ENCODE results near the gene PIGZ. TPM values are rescaled to one million over a fixed set of nuclear protein-coding genes. Genes with fewer than 3 reads are reported as not detected.

Gene PIGZ
- total RNA-seq, 2 donors from 2014 or later, result 0.78 to 0.82 TPM

DNA sequence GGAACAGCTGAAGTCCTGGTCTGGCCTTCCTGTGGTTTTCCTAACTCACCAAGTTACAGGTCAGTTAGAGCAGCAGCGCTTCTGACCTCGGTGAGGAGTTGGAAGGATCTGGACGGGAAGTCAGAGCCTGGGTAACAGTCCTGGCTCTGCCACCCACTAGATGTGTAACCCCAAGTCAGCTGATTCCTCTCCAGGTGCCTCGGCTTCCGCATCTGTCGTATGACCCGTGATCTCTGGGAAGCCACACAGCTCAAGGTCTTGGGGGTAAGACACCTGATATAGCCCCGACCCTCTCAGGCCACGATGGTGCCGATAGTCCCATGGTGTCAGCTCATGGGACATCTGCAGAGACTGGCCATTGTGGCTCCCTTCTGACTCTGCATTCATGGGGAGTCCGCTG lies 8.3 kb upstream of the PIGZ start:
- ATAC-seq (replicated peaks), result no peak
- Mint-ChIP-seq H3K27me3 (peaks cover 11% of the 10 kb centered on the region), H3K36me3 (ENCODE audit: low read depth) (no peaks in the 10 kb centered on the region), H3K27ac (no peak overlapping the region), H3K9me3 (no peaks in the 10 kb centered on the region), H3K4me1 (no peaks in the 10 kb centered on the region), H3K4me3 (no peak overlapping the region)

DNA sequence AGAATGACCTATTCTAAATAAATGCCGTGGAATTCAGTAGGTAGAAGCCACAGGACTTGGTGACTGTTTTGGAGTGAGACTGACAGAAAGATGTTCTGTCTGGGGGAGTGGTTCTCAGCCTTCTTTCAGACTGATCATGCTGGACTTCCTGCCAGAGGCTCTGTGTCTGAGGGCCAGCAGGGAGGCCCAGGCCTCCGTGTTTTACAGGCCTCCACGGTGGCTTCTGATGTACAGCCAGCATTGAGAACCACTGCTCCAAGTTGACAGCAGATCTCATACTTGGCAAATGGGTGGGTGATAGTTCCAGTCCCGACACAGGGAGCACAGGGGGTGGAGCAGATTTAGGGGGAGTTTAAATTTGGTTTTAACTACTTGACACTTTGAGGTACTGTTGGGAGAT lies 6.7 kb upstream of the PIGZ start:
- Mint-ChIP-seq H3K9me3 (no peaks in the 10 kb centered on the region), H3K4me1 (no peaks in the 10 kb centered on the region), H3K4me3 (no peak overlapping the region), H3K27me3 (peaks cover 11% of the 10 kb centered on the region), H3K36me3 (ENCODE audit: low read depth) (no peaks in the 10 kb centered on the region), H3K27ac (no peak overlapping the region)
- no peak for ATAC-seq (replicated peaks)

DNA sequence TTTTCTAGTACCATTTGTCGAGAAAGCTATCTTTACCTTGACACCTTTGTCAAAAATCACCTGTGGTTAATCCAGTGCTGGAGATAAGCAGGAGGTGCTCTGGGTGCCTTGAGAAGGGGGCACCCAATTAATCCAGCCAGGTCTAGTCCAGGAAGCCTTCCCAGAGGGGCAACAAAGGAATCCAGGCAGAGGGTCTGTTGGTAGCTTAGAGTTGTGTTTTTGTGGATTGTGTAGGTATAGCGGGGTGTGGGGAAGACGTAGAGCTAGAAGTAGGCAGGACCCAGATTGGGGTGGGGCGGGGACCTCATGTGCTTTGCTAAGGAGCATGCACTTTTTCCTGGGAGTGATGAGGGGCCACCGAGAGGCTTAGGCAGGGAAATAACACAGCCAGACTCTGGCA lies 6.0 kb upstream of the PIGZ start:
- no peaks in the 10 kb centered on the region for H3K36me3 Mint-ChIP-seq (ENCODE audit: low read depth)
- no peaks in the 10 kb centered on the region for H3K9me3 Mint-ChIP-seq
- H3K27me3 Mint-ChIP-seq, result peaks cover 11% of the 10 kb centered on the region
- no peak overlapping the region for H3K27ac Mint-ChIP-seq
- ATAC-seq (replicated peaks), result no peak
- H3K4me1 Mint-ChIP-seq, result no peaks in the 10 kb centered on the region
- H3K4me3 Mint-ChIP-seq, result no peak overlapping the region

DNA sequence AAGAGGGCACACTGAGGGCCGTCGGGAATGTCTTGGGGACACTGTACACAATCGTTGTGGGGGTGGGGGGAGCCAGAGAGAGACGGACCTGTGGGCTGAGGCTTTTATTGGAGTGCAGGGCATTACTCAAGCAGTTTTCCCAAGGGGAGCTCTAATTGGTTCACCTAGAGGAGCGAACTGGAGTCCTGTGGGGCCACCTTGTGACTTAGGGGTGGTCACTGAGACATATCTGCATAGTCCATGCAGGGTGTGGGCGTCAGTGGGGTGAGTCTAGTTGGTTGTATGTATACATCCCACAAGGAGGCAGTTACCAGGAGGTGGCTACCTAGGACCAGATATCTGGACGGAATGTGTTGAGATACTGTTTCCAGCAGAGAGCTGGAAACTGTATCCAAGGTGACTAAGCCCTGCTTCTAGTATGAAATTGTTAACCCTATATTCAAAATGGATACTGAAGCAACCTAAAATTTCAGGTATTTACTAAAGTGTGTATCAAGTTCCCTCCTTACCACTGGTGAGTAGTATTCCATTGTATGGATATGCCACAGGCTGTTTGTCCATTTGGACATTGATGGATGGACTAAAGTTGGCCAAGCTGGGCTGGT lies 2.6 kb upstream of the PIGZ start:
- Mint-ChIP-seq H3K36me3 (ENCODE audit: low read depth) (no peaks in the 10 kb centered on the region), H3K4me3 (peak overlapping the region; percentile 75), H3K4me1 (no peaks in the 10 kb centered on the region), H3K27me3 (peaks cover 11% of the 10 kb centered on the region), H3K27ac (no peak overlapping the region), H3K9me3 (no peaks in the 10 kb centered on the region)
- ATAC-seq (replicated peaks), result no peak

DNA sequence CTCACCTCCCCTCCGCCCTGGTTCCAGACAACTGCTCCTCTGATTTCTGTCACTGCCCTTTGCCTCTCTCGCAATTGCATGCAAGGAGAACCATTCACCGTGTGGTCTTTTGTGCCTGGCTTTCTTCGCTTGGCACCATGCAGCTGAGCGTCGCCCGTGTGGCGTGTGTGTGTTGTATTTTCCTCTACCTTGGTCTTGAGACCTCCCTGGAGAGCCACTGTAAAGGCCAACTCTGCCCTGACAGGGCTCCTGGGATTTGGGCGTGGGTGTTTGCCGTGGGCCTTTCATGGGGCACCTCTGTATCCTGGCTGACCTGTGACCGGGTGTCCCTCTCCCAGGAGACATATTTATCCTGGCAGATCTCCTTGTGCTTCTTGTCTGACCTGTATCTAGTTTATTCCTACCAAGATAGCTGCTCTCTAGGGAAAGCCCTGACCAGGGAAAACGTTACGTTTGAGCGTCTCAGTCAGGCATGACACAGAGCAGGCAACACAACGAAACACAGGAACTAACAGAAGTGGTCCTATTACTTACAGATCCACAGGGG lies 2.0 kb upstream of the PIGZ start:
- peaks cover 11% of the 10 kb centered on the region for H3K27me3 Mint-ChIP-seq
- no peak for ATAC-seq (replicated peaks)
- peak overlapping the region; percentile 49 for H3K27ac Mint-ChIP-seq
- H3K4me1 Mint-ChIP-seq, result no peaks in the 10 kb centered on the region
- H3K4me3 Mint-ChIP-seq, result peak overlapping the region; percentile 75
- H3K36me3 Mint-ChIP-seq (ENCODE audit: low read depth), result no peaks in the 10 kb centered on the region
- H3K9me3 Mint-ChIP-seq, result no peaks in the 10 kb centered on the region

DNA sequence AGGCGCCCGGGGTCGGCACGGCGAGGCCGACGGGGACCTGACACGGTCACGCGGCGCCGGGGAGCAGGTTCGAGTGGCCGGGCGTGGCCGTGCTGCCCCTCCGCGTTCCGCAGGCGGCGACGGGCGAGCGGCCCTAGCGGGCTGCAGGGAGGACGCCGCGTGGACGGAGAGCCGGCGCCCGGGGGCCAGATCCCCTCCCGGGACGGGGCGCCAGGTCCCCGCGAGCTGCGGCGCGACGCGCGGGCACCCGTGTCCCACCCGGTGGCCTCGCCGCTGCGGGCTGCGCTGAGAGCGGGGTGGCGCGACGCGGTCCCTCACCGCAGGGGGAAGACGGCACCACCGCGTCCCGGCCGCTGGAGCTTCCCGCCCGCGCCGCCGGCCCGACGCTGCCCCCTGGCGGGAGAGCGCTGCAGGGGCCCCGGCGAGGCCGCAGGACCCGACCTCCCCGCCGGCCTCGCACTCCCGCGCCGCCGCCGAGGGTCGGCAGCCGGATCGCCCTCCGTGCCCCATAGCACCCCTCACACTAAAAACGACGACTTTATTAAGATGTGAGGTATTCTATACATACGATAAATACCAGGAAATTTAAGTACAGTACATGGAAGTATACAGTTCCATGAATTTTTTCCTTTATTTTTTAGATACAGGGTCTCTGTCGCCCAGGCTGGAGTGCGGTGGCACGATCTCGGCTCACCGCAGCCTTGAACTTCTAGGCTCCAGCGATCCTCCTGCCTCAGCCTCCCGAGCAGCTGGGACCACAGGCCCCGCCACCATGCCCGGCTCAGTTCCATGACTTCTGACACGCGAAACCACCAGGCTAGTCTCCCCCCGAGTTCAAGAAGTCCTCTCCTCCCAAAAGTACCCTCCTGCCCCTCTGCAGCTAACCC lies 1.3 kb upstream of the PIGZ start:
- Mint-ChIP-seq H3K36me3 (ENCODE audit: low read depth) (no peaks in the 10 kb centered on the region), H3K4me1 (no peaks in the 10 kb centered on the region), H3K27ac (peak overlapping the region; percentile 49), H3K4me3 (peak overlapping the region; percentile 75), H3K9me3 (no peaks in the 10 kb centered on the region), H3K27me3 (peaks cover 11% of the 10 kb centered on the region)
- ATAC-seq (replicated peaks), result peak; percentile 80

DNA sequence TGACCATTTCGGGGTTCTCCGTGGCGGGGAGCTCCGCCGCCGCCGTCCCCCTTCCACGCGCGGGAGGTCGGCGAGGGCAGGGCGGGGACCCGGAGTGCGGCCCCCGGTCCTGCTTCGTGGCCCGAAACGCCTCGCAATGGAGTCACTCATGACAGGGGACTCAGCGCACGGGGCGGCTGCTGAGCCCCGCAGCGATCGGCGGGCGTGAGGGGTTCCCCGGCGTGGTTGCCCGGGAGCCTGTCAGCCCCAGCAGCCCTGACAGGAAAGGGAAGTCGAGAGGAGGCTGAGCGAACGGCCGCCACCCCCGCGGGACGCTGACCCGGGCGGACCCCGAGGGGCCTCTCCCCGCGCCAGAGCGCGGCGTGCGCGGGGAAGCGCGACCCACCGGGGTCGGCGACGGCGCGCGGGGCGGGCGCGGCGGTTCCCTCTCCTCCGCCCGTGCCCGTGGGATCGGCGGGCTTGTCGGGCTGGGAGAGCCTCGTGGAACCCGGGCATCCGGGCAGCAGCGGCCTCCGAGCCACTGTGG lies 564 bp upstream of the PIGZ start:
- H3K4me3 Mint-ChIP-seq, result peak overlapping the region; percentile 37
- H3K9me3 Mint-ChIP-seq, result no peaks in the 10 kb centered on the region
- H3K36me3 Mint-ChIP-seq (ENCODE audit: low read depth), result no peaks in the 10 kb centered on the region
- no peaks in the 10 kb centered on the region for H3K4me1 Mint-ChIP-seq
- no peak overlapping the region for H3K27ac Mint-ChIP-seq
- peaks cover 8% of the 10 kb centered on the region for H3K27me3 Mint-ChIP-seq
- ATAC-seq (replicated peaks), result peak; percentile 64

DNA sequence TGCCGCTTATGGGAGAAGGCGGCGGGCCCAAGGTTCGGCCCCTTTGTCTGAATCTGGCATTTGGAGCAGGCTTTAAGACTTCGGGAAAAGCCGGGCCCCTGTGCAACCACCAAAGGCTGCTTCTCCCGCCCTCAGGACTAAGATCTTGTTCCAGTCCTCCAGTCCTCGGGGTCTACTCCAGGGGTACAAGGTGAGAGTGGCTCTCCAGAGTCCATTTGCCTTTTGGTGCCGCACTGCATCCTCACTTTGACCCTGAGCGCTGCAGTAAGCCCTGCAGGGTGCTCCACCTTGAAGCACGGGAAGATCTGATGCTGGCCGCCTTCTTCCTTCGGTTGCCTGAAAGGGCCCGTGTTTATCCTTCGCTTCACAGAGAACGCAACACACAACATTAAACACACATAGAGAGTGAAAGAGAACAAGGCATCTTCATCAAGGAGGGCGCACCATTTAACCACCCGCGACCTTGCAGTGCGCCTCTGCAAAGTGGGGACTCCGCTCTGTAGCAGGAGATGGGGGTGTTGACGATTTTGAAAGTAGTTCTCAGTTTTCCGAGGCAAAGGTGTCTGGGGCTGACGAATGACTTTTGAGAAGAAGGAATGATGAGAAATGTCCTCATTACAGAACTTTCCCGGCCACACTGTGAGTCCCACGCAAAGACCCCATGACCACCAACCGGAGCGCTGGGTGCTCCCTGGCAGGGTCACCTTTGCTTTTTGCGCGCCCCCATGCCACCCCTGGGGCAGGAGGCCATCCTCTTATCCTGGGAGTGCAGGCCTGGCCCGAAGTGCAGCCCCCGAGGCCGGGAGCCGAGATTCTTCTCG lies 1.0 kb downstream of the PIGZ start:
- H3K36me3 Mint-ChIP-seq (ENCODE audit: low read depth), result no peaks in the 10 kb centered on the region
- peaks cover 8% of the 10 kb centered on the region for H3K27me3 Mint-ChIP-seq
- peak overlapping the region; percentile 58 for H3K4me3 Mint-ChIP-seq
- H3K9me3 Mint-ChIP-seq, result no peaks in the 10 kb centered on the region
- no peak for ATAC-seq (replicated peaks)
- no peak overlapping the region for H3K27ac Mint-ChIP-seq
- H3K4me1 Mint-ChIP-seq, result no peaks in the 10 kb centered on the region

DNA sequence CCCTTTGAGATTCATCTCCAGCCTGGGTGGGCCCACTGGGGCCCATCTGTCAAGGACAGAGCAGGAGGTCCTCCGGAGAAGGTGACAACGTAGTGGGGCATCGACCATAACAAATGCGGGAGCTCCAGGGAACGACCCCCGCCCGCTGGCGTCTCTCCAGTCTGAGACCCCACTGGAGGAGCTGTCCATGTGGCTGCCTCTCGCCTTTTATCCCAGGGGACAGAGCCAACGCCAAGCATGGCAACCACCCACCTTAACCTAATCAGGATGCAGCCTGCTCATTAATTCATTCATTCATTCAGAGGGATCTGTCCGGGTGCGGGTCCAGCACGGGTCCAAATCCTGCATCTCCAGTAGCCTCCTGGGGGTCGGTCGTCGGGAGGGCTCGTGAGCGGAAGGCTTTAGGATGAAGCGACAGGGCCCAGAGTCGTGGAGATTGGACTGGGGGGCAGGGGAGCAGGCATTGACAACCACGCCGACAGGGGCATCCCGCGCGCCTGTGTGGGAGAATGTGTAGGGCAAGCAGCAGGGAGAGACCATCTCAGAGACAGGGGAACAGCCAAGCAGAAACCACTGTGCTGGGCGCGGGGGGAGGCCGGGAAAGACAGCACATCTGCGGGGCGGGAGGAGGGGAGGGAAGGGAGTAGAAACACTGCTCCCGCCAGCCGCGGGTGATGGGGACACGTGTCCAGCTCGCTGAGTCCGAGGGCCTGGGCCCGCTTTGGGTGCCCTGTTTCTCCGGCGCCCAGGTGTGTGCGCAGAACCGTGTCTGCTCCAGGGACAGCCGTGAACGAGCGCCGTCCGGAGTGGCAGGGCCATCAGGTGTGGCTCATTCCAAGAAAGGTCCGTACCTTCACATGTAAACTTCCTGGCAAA lies 1.9 kb downstream of the PIGZ start:
- H3K4me3 Mint-ChIP-seq, result peak overlapping the region; percentile 16

DNA sequence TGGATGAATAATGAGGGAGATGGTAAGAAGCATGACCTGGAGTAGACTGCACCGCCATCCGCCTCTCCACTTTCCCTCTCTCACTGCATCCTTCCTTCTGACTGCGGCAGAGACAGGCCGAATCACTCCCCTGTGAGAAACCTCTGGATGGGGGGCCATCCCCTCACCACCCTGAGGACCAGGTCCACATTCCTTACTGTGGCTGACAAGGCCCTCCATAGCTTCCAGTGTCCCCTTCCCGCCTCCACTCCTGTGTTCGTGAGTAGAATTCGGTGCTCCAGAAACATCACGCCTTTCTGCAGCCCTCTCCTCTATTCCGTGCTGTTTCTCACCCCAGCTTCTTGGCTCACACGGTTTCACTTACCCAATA lies 2.8 kb downstream of the PIGZ start:
- Mint-ChIP-seq H3K4me3 (no peak overlapping the region), H3K4me1 (no peaks in the 10 kb centered on the region), H3K9me3 (no peaks in the 10 kb centered on the region), H3K27me3 (peaks cover 5% of the 10 kb centered on the region), H3K36me3 (ENCODE audit: low read depth) (no peaks in the 10 kb centered on the region), H3K27ac (no peak overlapping the region)
- no peak for ATAC-seq (replicated peaks)

More for the DNA sequence above, 1.9 kb downstream of the PIGZ start:
- no peaks in the 10 kb centered on the region for H3K4me1 Mint-ChIP-seq
- H3K9me3 Mint-ChIP-seq, result no peaks in the 10 kb centered on the region
- peaks cover 8% of the 10 kb centered on the region for H3K27me3 Mint-ChIP-seq
- no peak for ATAC-seq (replicated peaks)
- H3K36me3 Mint-ChIP-seq (ENCODE audit: low read depth), result no peaks in the 10 kb centered on the region
- H3K27ac Mint-ChIP-seq, result no peak overlapping the region

DNA sequence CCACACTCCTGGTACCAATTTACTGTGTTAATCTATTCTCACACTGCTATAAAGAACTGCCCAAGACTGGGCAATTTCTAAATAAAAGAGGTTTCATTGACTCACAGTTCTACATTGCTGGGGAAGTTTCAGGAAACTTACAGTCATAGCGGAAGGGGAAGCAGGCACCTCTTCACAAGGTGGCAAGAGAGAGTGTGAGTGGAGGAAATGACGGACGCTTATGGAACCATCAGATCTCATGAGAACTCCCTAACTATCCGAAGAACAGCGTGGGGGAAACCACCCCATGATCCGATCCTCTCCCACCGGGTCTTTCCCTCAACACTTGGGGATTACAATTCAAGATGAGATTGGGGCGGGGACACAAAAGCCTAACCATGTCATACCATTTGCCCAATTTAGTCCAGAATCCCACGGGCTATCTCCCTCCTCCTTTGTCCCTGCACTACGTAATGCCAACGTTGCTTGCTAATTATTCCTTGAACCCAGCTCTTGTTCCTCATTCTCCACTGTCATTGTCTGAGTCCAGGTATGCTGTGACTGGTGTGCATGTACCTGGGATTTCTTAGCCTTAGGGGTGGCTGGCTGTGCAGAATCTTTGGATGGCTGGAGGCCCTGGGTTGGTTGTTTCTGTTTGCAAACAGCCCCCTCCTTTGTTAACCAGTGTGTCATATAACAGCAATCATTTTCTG lies 3.4 kb downstream of the PIGZ start:
- Mint-ChIP-seq H3K36me3 (ENCODE audit: low read depth) (no peaks in the 10 kb centered on the region), H3K9me3 (no peaks in the 10 kb centered on the region), H3K4me3 (no peak overlapping the region), H3K27me3 (no peaks in the 10 kb centered on the region), H3K4me1 (no peaks in the 10 kb centered on the region), H3K27ac (no peak overlapping the region)
- ATAC-seq (replicated peaks), result no peak

DNA sequence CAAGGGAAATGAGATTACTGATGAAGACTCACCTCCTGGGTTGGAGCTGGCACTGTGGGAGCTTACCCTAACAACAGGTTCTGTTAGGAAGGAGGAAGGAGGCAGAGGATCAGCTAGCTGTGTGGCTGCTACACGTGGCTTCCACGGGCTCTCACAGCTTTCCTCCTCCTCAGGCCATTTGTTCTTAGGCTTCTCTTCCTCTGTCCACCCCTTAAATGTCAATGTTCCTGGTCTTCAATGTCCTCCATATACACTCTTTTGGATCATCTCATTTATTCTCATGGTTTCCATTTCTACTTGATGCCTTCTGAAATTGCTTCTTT lies 5.0 kb downstream of the PIGZ start:
- H3K36me3 Mint-ChIP-seq (ENCODE audit: low read depth), result no peaks in the 10 kb centered on the region
- no peaks in the 10 kb centered on the region for H3K9me3 Mint-ChIP-seq
- no peaks in the 10 kb centered on the region for H3K4me1 Mint-ChIP-seq
- peaks cover 2% of the 10 kb centered on the region for H3K27me3 Mint-ChIP-seq
- H3K4me3 Mint-ChIP-seq, result no peak overlapping the region
- no peak for ATAC-seq (replicated peaks)
- no peak overlapping the region for H3K27ac Mint-ChIP-seq

DNA sequence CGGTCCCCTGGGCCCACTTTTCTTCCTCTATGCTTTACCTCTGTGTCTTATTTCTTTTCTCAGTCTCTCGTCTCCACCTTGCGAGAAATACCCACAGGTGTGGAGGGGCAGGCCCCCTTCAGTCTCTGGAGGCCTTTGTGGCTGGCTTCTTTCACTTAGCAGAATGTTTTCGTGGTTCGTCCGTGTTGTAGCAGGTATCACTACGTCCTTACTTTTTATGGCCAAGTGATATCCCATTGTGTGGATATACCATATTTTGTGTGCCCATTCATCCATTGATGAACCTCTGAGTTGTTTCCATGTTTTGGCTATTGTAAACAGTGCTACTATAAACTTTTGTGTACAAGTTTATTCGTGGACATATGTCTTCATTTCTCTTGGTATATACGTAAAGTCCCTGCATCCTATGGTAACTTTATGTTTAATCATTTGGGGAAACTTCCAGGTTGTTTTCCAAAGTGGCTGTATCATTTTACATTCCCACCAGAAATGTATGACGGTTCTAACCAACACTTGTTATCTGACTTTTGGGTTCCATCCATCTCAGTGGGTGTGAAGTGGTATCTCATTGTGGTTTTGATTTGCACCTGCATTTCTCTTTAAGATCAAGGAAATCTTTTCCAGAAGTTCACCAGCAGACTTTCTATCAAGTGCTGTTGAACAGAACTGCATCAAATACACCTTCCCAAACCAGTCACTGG lies 5.6 kb downstream of the PIGZ start:
- Mint-ChIP-seq H3K27ac (no peak overlapping the region), H3K27me3 (peaks cover 3% of the 10 kb centered on the region), H3K4me3 (no peak overlapping the region), H3K36me3 (ENCODE audit: low read depth) (no peaks in the 10 kb centered on the region), H3K9me3 (no peaks in the 10 kb centered on the region), H3K4me1 (no peaks in the 10 kb centered on the region)
- no peak for ATAC-seq (replicated peaks)
